Progenitor cell of endocrine pancreas (in vitro differentiated cells): ENCODE results near the gene PALLD. TPM values are rescaled to one million over a fixed set of nuclear protein-coding genes. Genes with fewer than 3 reads are reported as not detected.

ENCODE experiments used
- DNase-seq: peaks from one replicate; pipeline ENCODE4 v3.0.0; 2021; ENCODE audit warnings: low spot score; ENCODE audit not compliant: unreplicated experiment
- H3K27ac Mint-ChIP-seq: 2 replicates; pipeline ENCODE4 v1.8.0; 2021; ENCODE audit warnings: mild to moderate bottlenecking, moderate library complexity, mixed read lengths
- H3K27me3 Mint-ChIP-seq: 2 replicates; pipeline ENCODE4 v1.8.0; 2021; ENCODE audit warnings: mixed read lengths
- H3K36me3 Mint-ChIP-seq: 2 replicates; pipeline ENCODE4 v1.8.0; 2022; ENCODE audit warnings: mixed read lengths; ENCODE audit not compliant: insufficient read depth
- H3K4me1 Mint-ChIP-seq: 2 replicates; pipeline ENCODE4 v1.8.0; 2021; ENCODE audit warnings: low read depth, mixed read lengths
- H3K4me3 Mint-ChIP-seq: 2 replicates; pipeline ENCODE4 v1.8.0; 2021; ENCODE audit warnings: low read depth, mild to moderate bottlenecking, moderate library complexity, mixed read lengths
- H3K9me3 Mint-ChIP-seq: 2 replicates; pipeline ENCODE4 v1.8.0; 2021; ENCODE audit warnings: low read depth, mixed read lengths
- total RNA-seq: library from RNA; stranded (reverse); gene quantifications from 2 replicates; pipeline ENCODE4 v1.2.1, GENCODE V29; 2021
- TF ChIP-seq, protein P1 (sequence below): fragments of 200-600 bp; sonication (generic); IDR thresholded peaks from one replicate; pipeline ENCODE4 v1.5.0; 2021; ENCODE audit warnings: antibody characterized with exemption, mild to moderate bottlenecking; ENCODE audit not compliant: unreplicated experiment

Gene PALLD
- total RNA-seq, 1 donor from 2014 or later, result 43.2 TPM

- no peak for DNase-seq
- Mint-ChIP-seq H3K27me3 (peaks cover 10% of the 10 kb centered on the region), H3K27ac (no peak overlapping the region), H3K9me3 (no peaks in the 10 kb centered on the region), H3K4me1 (no peaks in the 10 kb centered on the region), H3K36me3 (no peaks in the 10 kb centered on the region), H3K4me3 (no peak overlapping the region)
- TF ChIP-seq, protein P1, sequence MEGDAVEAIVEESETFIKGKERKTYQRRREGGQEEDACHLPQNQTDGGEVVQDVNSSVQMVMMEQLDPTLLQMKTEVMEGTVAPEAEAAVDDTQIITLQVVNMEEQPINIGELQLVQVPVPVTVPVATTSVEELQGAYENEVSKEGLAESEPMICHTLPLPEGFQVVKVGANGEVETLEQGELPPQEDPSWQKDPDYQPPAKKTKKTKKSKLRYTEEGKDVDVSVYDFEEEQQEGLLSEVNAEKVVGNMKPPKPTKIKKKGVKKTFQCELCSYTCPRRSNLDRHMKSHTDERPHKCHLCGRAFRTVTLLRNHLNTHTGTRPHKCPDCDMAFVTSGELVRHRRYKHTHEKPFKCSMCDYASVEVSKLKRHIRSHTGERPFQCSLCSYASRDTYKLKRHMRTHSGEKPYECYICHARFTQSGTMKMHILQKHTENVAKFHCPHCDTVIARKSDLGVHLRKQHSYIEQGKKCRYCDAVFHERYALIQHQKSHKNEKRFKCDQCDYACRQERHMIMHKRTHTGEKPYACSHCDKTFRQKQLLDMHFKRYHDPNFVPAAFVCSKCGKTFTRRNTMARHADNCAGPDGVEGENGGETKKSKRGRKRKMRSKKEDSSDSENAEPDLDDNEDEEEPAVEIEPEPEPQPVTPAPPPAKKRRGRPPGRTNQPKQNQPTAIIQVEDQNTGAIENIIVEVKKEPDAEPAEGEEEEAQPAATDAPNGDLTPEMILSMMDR, result no peak
Observed at GRCh38 chr4:168761066-168761465, 264.2 kb downstream of the PALLD start.

GRCh38 chr4:168765322-168765721 lies 268.5 kb downstream of the PALLD start:
- Mint-ChIP-seq H3K27me3 (peaks cover 4% of the 10 kb centered on the region), H3K36me3 (peaks cover 4% of the 10 kb centered on the region), H3K9me3 (no peaks in the 10 kb centered on the region), H3K4me3 (no peak overlapping the region), H3K4me1 (no peaks in the 10 kb centered on the region), H3K27ac (no peak overlapping the region)
- TF ChIP-seq, protein P1, result no peak
- no peak for DNase-seq

- TF ChIP-seq, protein P1, result no peak
- H3K9me3 Mint-ChIP-seq, result no peaks in the 10 kb centered on the region
- no peak overlapping the region for H3K4me3 Mint-ChIP-seq
- H3K36me3 Mint-ChIP-seq, result peaks cover 4% of the 10 kb centered on the region
- peaks cover under 1% of the 10 kb centered on the region for H3K27me3 Mint-ChIP-seq
- no peak overlapping the region for H3K27ac Mint-ChIP-seq
- DNase-seq, result no peak
- no peaks in the 10 kb centered on the region for H3K4me1 Mint-ChIP-seq
Observed at GRCh38 chr4:168765726-168766125, 268.9 kb downstream of the PALLD start.

- H3K4me1 Mint-ChIP-seq, result no peaks in the 10 kb centered on the region
- no peaks in the 10 kb centered on the region for H3K9me3 Mint-ChIP-seq
- H3K4me3 Mint-ChIP-seq, result no peak overlapping the region
- TF ChIP-seq, protein P1, result no peak
- peaks cover 4% of the 10 kb centered on the region for H3K36me3 Mint-ChIP-seq
- no peak overlapping the region for H3K27ac Mint-ChIP-seq
- no peaks in the 10 kb centered on the region for H3K27me3 Mint-ChIP-seq
- no peak for DNase-seq
Observed at GRCh38 chr4:168766604-168767316, 269.9 kb downstream of the PALLD start.

DNA sequence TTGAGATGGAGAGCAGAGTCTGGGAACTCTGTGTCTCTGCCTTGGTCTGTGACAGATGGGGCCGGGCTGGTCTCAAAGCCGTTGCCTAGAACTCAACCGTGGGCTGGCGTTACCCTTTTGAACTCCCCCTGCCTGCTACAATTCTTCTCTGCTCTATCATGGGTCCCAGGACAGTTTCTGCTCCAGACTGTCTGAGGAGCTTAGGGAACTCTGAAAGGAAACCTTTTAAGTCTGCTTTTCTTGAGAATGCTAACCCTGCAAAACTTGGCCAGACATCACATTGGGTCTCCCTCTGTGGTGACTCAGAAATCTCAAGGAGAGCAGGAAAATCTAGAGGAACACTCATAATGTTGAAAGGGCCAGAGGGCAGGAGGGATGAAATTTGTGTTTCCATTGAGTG lies 272.6 kb downstream of the PALLD start:
- H3K27ac Mint-ChIP-seq, result no peak overlapping the region
- H3K4me1 Mint-ChIP-seq, result peaks cover 2% of the 10 kb centered on the region
- no peak overlapping the region for H3K4me3 Mint-ChIP-seq
- no peaks in the 10 kb centered on the region for H3K27me3 Mint-ChIP-seq
- DNase-seq, result no peak
- peaks cover 4% of the 10 kb centered on the region for H3K36me3 Mint-ChIP-seq
- H3K9me3 Mint-ChIP-seq, result no peaks in the 10 kb centered on the region
- TF ChIP-seq, protein P1, result no peak
